CD8-positive, alpha-beta memory T cell (primary cell): Measurements from ENCODE around the gene DIPK1A. TPM values are rescaled to one million over a fixed set of nuclear protein-coding genes. Genes with fewer than 3 reads are reported as not detected.
A peak's percentile ranks its signal among the peaks of the same experiment; 100 is the strongest.

Experiments
- CTCF ChIA-PET: fragments of 350-600 bp; sonication (Branson Sonifier 250); formaldehyde crosslinking; loops from one replicate; lab custom pipeline; 2021; ENCODE audit warnings: antibody characterized with exemption; lab: Charles Lee
- POLR2A ChIA-PET: fragments of 350-600 bp; sonication (Branson Sonifier 250); formaldehyde crosslinking; loops from one replicate; lab custom pipeline; 2021; ENCODE audit warnings: antibody characterized with exemption; lab: Charles Lee
- DNase-seq, 5 donors: peaks; one replicate each; pipeline versions ENCODE4 v3.0.0 to v3.0.0-alpha.2; 2020 to 2022; ENCODE audit warnings: mixed read lengths in 1 of 5
- H3K27ac ChIP-seq: one replicate; pipeline ENCODE4 v1.7.0; 2013; ENCODE audit warnings: low read depth, mild to moderate bottlenecking, low read length, moderate library complexity
- H3K27me3 ChIP-seq: 2 replicates; pipeline ENCODE4 v1.7.0; 2013; ENCODE audit warnings: low read length, mild to moderate bottlenecking; ENCODE audit not compliant: insufficient read depth, poor library complexity, severe bottlenecking
- H3K36me3 ChIP-seq: 2 replicates; pipeline ENCODE4 v1.7.0; 2013; ENCODE audit warnings: mild to moderate bottlenecking, low read length, moderate library complexity; ENCODE audit not compliant: insufficient read depth
- H3K4me1 ChIP-seq: 2 replicates; pipeline ENCODE4 v1.7.0; 2013; ENCODE audit warnings: mild to moderate bottlenecking, low read length, moderate library complexity; ENCODE audit not compliant: insufficient read depth
- H3K4me3 ChIP-seq: 2 replicates; pipeline ENCODE4 v1.7.0; 2013; ENCODE audit warnings: mild to moderate bottlenecking, low read length
- H3K9me3 ChIP-seq: 2 replicates; pipeline ENCODE4 v1.7.0; 2013; ENCODE audit warnings: mild to moderate bottlenecking, low read length
- H3K27ac Mint-ChIP-seq, 8 donors: one replicate each; pipeline ENCODE4 v1.8.0; 2020 to 2021; ENCODE audit warnings: mixed read lengths in 8 of 8, mild to moderate bottlenecking in 6 of 8, inconsistent platforms in 3 of 8, moderate library complexity in 3 of 8
- H3K27me3 Mint-ChIP-seq, 2 donors: one replicate each; pipeline ENCODE4 v1.8.0; 2020 to 2021; ENCODE audit warnings: mixed read lengths in 2 of 2, mild to moderate bottlenecking in 1 of 2, moderate library complexity in 1 of 2
- H3K36me3 Mint-ChIP-seq, 3 donors: one replicate each; pipeline ENCODE4 v1.8.0; 2020 to 2021; ENCODE audit warnings: mixed read lengths in 3 of 3, inconsistent platforms in 1 of 3, mild to moderate bottlenecking in 1 of 3
- H3K4me1 Mint-ChIP-seq, 3 donors: one replicate each; pipeline ENCODE4 v1.8.0; 2020 to 2021; ENCODE audit warnings: mixed read lengths in 3 of 3, inconsistent platforms in 1 of 3, mild to moderate bottlenecking in 1 of 3
- H3K4me3 Mint-ChIP-seq, 7 donors: one replicate each; pipeline ENCODE4 v1.8.0; 2020 to 2021; ENCODE audit warnings: mixed read lengths in 7 of 7, mild to moderate bottlenecking in 6 of 7, moderate library complexity in 4 of 7, inconsistent platforms in 2 of 7
- H3K9me3 Mint-ChIP-seq, 5 donors: one replicate each; pipeline ENCODE4 v1.8.0; 2020 to 2022; ENCODE audit warnings: mixed read lengths in 5 of 5, mild to moderate bottlenecking in 3 of 5, moderate library complexity in 2 of 5, inconsistent platforms in 1 of 5
- polyA plus RNA-seq: library from polyadenylated mRNA; unstranded; fragments of 300-500 nt; fragmentation: Illumina TruSeq; gene quantifications from one replicate; pipeline ENCODE4 v1.2.3, GENCODE V29; 2021
- total RNA-seq, 2 experiments: library from RNA; stranded (reverse); gene quantifications; one replicate each; pipeline ENCODE4 v1.2.3, GENCODE V29; 2021

Gene DIPK1A
- total and polyA plus RNA-seq, 3 experiments from 2014 or later, result 10.9 to 15.7 (median 12.9) TPM

DNA sequence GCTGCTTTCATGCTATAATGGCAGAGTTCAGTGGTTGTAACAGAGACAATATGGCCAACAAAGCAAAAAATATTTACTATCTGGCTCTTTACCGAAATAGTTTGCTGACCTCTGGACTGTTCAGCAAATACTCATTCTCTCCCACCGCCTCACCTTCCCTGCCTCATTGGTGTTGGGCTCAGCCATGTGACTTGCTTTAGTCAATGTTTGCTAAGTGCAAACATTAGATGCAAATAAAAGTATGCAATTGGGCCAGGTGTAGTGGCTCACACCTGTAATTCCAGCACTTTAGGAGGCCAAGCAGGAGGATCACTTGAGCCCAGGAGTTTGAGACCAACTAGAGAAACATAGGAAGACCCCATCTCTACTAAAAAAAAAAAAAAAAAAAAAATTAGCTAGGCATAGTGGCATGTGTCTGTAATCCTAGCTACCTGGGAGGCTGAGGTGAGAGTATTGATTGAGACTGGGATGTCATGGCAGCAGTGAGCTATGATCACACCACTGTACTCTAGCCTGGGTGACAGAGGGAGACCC, 74.3 kb downstream of the DIPK1A start:
- no peaks in the 10 kb centered on the region for H3K27me3 ChIP-seq
- no peaks in the 10 kb centered on the region for H3K9me3 ChIP-seq
- Mint-ChIP-seq H3K27me3 (peaks cover 0 to 1% of the 10 kb centered on the region in 2 donors), H3K4me1 (peaks cover 31 to 44% (median 34%) of the 10 kb centered on the region in 3 donors), H3K36me3 (peaks cover 0 to 12% (median 2%) of the 10 kb centered on the region in 3 donors), H3K4me3 (no peak overlapping the region), H3K9me3 (peaks cover 0 to 8% (median 0%) of the 10 kb centered on the region in 5 donors), H3K27ac (peak overlapping the region in 5 of 8 donors; percentile 7 to 77 (median 45))
- H3K4me1 ChIP-seq, result peaks cover 20% of the 10 kb centered on the region
- CTCF ChIA-PET, result interaction anchor here (3.5 kb wide), 1 partner anchor 28 kb away, joined by 14 read pairs; no protein-coding TSS in a partner anchor
- no peaks in the 10 kb centered on the region for H3K36me3 ChIP-seq
- no peak overlapping the region for H3K4me3 ChIP-seq
- no peak overlapping the region for H3K27ac ChIP-seq
- no peak for DNase-seq
- POLR2A ChIA-PET, result no interaction called here

DNA sequence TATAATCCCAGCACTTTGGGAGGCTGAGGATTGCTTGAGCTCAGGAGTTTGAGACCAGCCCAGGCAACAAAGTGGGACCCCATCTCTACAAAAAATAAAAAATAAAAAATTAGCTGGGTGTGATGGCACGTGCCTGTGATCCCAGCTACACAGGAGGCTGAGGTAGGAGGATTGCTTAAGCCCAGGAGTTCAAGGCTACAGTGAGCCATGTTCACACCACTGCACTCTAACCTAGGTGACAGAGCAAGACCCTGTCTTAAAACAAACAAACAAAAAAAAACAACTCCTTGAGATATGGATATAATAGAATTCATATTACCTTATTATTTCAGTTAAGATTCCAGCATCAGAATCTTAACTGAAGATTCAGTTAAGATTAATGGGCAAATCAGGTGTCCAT, 77.1 kb downstream of the DIPK1A start:
- Mint-ChIP-seq H3K36me3 (peaks cover 0 to 4% (median 0%) of the 10 kb centered on the region in 3 donors), H3K4me1 (peaks cover 38 to 51% (median 39%) of the 10 kb centered on the region in 3 donors), H3K27ac (peak overlapping the region; percentile 66 to 98 (median 92)), H3K4me3 (no peak overlapping the region), H3K27me3 (peaks cover 0 to 1% of the 10 kb centered on the region in 2 donors), H3K9me3 (peaks cover 0 to under 1% (median 0%) of the 10 kb centered on the region in 5 donors)
- peaks cover 20% of the 10 kb centered on the region for H3K4me1 ChIP-seq
- no peaks in the 10 kb centered on the region for H3K36me3 ChIP-seq
- no peak overlapping the region for H3K4me3 ChIP-seq
- no peak overlapping the region for H3K27ac ChIP-seq
- CTCF ChIA-PET, result interaction anchor here (0.8 to 3.9 kb wide), 4 partner anchors 25 to 110 kb away, joined by 4 to 19 read pairs (median 4); partner anchors contain the start of gene RPL5
- no peaks in the 10 kb centered on the region for H3K27me3 ChIP-seq
- H3K9me3 ChIP-seq, result no peaks in the 10 kb centered on the region
- DNase-seq, result no peak
- POLR2A ChIA-PET, result interaction anchor here (0.5 kb wide), 1 partner anchor 16 kb away, joined by 5 read pairs; no protein-coding TSS in a partner anchor

DNA sequence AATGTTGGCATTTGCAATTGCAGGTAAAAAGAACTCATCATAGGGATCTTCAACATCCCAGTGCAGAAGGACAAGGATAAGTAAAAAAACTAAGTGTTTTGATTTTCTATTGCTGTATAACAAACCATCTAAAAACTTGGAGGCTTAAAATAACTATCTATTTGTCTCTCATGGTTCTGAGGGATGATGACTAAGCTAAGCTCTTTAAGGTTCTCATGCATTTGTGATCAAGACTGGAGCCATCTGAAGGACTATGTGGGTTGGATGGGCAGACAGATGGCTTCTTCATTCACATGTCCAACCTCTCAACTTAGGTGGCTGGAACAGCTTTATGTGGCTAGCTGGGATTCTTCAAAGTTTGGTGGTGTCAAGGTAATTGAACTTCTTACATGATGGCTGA, 78.0 kb downstream of the DIPK1A start:
- DNase-seq, result no peak
- no peaks in the 10 kb centered on the region for H3K9me3 Mint-ChIP-seq
- Histone ChIP-seq H3K4me3 (peak overlapping the region; percentile 5), H3K9me3 (no peaks in the 10 kb centered on the region), H3K27me3 (no peaks in the 10 kb centered on the region), H3K4me1 (peaks cover 21% of the 10 kb centered on the region), H3K27ac (no peak overlapping the region), H3K36me3 (no peaks in the 10 kb centered on the region)
- no peaks in the 10 kb centered on the region for H3K27me3 Mint-ChIP-seq
- peaks cover 36 to 49% (median 40%) of the 10 kb centered on the region in 3 donors for H3K4me1 Mint-ChIP-seq
- ChIA-PET POLR2A (interaction anchor here (0.6 to 1.3 kb wide), 3 partner anchors 77 to 429 kb away, joined by 4 to 6 read pairs (median 4); no protein-coding TSS in a partner anchor), CTCF (interaction anchor here (1.0 to 3.9 kb wide), 3 partner anchors 24 to 111 kb away, joined by 8 to 19 read pairs (median 15); no protein-coding TSS in a partner anchor)
- peak overlapping the region in 5 of 7 donors; percentile 23 to 54 (median 43) for H3K4me3 Mint-ChIP-seq
- peaks cover 0 to 4% (median 0%) of the 10 kb centered on the region in 3 donors for H3K36me3 Mint-ChIP-seq
- peak overlapping the region; percentile 86 to 98 (median 94) for H3K27ac Mint-ChIP-seq

DNA sequence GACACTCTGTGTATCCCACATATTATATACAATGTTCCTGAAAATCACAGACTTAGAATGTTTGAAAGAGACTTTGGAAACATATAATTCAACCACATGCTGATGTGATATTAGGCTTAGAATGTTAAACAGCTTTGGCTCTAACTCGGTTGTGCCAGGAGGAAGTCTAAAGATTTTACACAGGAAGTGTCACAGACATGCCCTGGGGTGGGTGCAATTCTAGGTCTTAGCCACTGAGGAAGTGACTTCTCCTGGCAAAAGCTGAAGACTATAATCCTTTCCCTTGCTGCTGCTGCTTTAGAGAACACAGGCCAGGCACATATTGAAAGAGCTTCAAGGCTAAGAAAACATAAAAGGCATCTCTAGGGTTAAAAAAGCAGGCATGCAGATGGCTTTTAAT, 78.4 kb downstream of the DIPK1A start:
- H3K36me3 ChIP-seq, result no peaks in the 10 kb centered on the region
- Mint-ChIP-seq H3K4me1 (peaks cover 40 to 54% (median 45%) of the 10 kb centered on the region in 3 donors), H3K36me3 (peaks cover 0 to 4% (median 0%) of the 10 kb centered on the region in 3 donors), H3K9me3 (no peaks in the 10 kb centered on the region), H3K4me3 (peak overlapping the region in 6 of 7 donors; percentile 15 to 54 (median 42)), H3K27me3 (no peaks in the 10 kb centered on the region), H3K27ac (peak overlapping the region; percentile 86 to 98 (median 94))
- peaks cover 26% of the 10 kb centered on the region for H3K4me1 ChIP-seq
- CTCF ChIA-PET, result interaction anchor here (1.0 to 3.9 kb wide), 3 partner anchors 24 to 111 kb away, joined by 8 to 19 read pairs (median 15); no protein-coding TSS in a partner anchor
- peak; percentile 20 to 62 (median 34) for DNase-seq
- H3K27me3 ChIP-seq, result no peaks in the 10 kb centered on the region
- H3K4me3 ChIP-seq, result no peak overlapping the region
- H3K9me3 ChIP-seq, result no peaks in the 10 kb centered on the region
- H3K27ac ChIP-seq, result no peak overlapping the region
- POLR2A ChIA-PET, result interaction anchor here (0.6 to 1.3 kb wide), 3 partner anchors 77 to 429 kb away, joined by 4 to 6 read pairs (median 4); no protein-coding TSS in a partner anchor

DNA sequence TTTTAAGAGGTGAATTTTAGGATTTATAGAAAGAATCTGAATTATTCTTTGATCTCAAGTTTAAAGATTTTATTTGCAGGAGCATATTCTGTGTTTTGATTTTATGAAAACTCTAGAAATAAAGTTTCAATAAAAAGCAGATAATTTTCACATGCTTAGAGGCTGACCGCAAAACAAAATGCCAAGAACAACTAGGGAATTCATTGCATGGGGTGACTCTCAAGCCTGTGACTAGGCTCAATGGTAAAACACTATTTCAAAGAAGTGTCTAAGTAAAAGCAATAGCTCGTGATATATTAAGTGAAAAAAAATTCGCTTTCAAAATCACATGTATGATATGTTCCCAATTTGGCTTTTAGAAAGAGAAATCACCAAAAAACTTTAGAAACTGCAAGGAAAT, 79.9 kb downstream of the DIPK1A start:
- Histone ChIP-seq H3K27ac (no peak overlapping the region), H3K9me3 (no peaks in the 10 kb centered on the region), H3K4me3 (no peak overlapping the region), H3K27me3 (no peaks in the 10 kb centered on the region), H3K36me3 (no peaks in the 10 kb centered on the region), H3K4me1 (peaks cover 40% of the 10 kb centered on the region)
- CTCF ChIA-PET, result interaction anchor here (2.6 to 3.9 kb wide), 2 partner anchors 22 to 112 kb away, joined by 15 to 19 read pairs; no protein-coding TSS in a partner anchor
- POLR2A ChIA-PET, result no interaction called here
- no peaks in the 10 kb centered on the region for H3K27me3 Mint-ChIP-seq
- DNase-seq, result no peak
- H3K27ac Mint-ChIP-seq, result peak overlapping the region in 2 of 8 donors; percentile 22 to 32
- no peaks in the 10 kb centered on the region for H3K9me3 Mint-ChIP-seq
- H3K36me3 Mint-ChIP-seq, result peaks cover 0 to under 1% (median 0%) of the 10 kb centered on the region in 3 donors
- no peak overlapping the region for H3K4me3 Mint-ChIP-seq
- H3K4me1 Mint-ChIP-seq, result peaks cover 48 to 55% (median 54%) of the 10 kb centered on the region in 3 donors

DNA sequence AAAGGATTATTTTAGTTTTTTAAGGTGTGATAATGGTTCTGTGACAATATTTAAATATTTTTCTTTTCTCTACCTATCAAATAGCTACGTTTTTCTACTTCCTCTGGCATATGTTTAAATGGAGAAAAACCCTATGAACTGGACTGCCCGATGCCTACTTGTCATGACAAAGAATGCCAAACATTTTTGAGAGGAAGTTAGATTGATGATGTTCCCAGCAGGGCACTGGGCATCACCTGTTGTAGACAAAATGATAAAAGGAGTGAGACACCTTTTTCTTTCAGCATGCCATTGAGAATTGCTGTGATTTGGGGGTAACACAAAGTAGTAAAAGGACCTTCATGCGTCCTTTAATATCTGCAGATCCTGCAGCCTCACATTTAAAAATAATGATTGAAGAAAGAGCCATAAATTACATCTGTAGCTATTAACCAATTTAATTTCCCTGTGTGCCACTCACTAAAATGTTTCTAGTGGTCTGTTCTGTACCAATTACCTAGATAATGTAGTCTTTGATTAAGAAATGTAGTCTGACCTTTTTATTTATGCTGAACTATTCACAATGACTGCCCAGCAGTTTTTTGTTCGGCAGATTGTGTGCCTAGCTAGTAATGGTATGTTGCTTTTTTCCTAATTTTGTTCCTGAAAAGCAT, 81.8 kb downstream of the DIPK1A start:
- Mint-ChIP-seq H3K27ac (peak overlapping the region in 3 of 8 donors; percentile 22 to 74 (median 42)), H3K9me3 (no peaks in the 10 kb centered on the region), H3K36me3 (peaks cover 0 to 9% (median 6%) of the 10 kb centered on the region in 3 donors), H3K27me3 (no peaks in the 10 kb centered on the region), H3K4me3 (no peak overlapping the region), H3K4me1 (peaks cover 47 to 53% (median 48%) of the 10 kb centered on the region in 3 donors)
- H3K36me3 ChIP-seq, result no peaks in the 10 kb centered on the region
- POLR2A ChIA-PET, result no interaction called here
- H3K4me1 ChIP-seq, result peaks cover 41% of the 10 kb centered on the region
- H3K9me3 ChIP-seq, result no peaks in the 10 kb centered on the region
- CTCF ChIA-PET, result interaction anchor here (1.3 to 1.6 kb wide), 2 partner anchors 9 to 115 kb away, joined by 3 to 4 read pairs; no protein-coding TSS in a partner anchor
- no peak overlapping the region for H3K27ac ChIP-seq
- DNase-seq, result no peak
- H3K27me3 ChIP-seq, result no peaks in the 10 kb centered on the region
- H3K4me3 ChIP-seq, result no peak overlapping the region

DNA sequence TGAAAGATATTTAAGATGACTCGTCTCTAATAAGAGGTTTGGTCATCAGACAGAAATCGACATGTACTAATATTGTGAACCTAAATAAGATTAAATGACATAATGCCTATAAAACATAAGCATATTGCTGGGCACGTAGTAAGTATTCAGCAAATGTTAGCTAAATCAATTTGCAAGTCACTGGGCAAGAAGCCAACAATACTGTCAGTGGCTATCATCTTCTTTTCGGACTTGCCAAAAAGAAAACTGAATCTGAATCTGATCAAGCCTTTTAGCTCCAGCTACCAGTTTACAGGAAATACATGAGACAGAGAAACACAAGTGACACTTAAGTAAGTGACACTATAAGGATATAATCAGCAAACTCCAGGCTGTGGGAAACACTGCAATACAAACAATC, 83.5 kb downstream of the DIPK1A start:
- Histone ChIP-seq H3K9me3 (no peaks in the 10 kb centered on the region), H3K4me3 (peak overlapping the region; percentile 33), H3K36me3 (no peaks in the 10 kb centered on the region), H3K4me1 (peaks cover 28% of the 10 kb centered on the region), H3K27me3 (no peaks in the 10 kb centered on the region), H3K27ac (no peak overlapping the region)
- Mint-ChIP-seq H3K36me3 (peaks cover 7 to 19% (median 11%) of the 10 kb centered on the region in 3 donors), H3K27ac (peak overlapping the region in 7 of 8 donors; percentile 39 to 91 (median 78)), H3K9me3 (no peaks in the 10 kb centered on the region), H3K4me3 (peak overlapping the region; percentile 14 to 82 (median 66)), H3K4me1 (peaks cover 34 to 37% (median 34%) of the 10 kb centered on the region in 3 donors), H3K27me3 (no peaks in the 10 kb centered on the region)
- POLR2A ChIA-PET, result no interaction called here
- CTCF ChIA-PET, result interaction anchor here (2.0 to 3.6 kb wide), 2 partner anchors 18 to 83 kb away, joined by 8 to 23 read pairs; partner anchors contain the start of gene DIPK1A
- DNase-seq, result peak in 1 of 5 donors; percentile 10
